ENCODE data around the gene NEIL3. TPM values are rescaled to one million over a fixed set of nuclear protein-coding genes. Genes with fewer than 3 reads are reported as not detected.

NEIL3 gene
- total and polyA plus RNA-seq, 2 of the 8 experiments (the other 6 are each of a cell fraction or from before 2014, with no cell fraction given), result 5.5 to 11.0 TPM

DNA sequence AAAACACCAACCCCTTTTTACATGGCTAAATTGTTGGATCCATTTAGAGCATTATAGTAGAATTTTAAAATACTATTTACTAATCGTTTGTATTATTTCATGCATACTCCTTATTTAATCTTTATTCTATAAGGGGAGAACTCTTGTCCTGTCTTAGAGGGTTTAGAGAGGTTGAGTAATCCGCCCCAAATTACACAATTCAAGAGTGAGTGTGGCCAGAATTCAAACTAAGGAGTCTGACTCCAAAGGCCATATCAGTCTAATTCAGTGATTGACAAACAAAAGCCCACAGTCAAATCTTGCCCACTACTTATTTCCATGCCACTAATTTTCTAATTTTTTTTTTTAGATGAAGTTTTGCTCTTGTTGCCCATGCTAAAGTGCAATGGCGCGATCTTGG lies 33.7 kb upstream of the NEIL3 start:
- Histone ChIP-seq H3K18ac (ENCODE audit: extremely low read depth, low read length) (no peak overlapping the region), H3K14ac (ENCODE audit: insufficient read length) (no peak overlapping the region), H4K91ac (replicated peaks; ENCODE audit: insufficient read length, low read length) (no peak overlapping the region), H3K4me3 (ENCODE audit: extremely low read depth in 1 of 4, insufficient read depth in 2 of 4, low read depth in 3 of 4, low read length in 4 of 4) (no peak overlapping the region), H3K23me2 (ENCODE audit: low read depth, low read length) (no peaks in the 10 kb centered on the region), H2BK15ac (ENCODE audit: low read length) (no peak overlapping the region), H4K8ac (ENCODE audit: extremely low read depth, insufficient read depth, low read length) (no peak overlapping the region), H2AFZ (ENCODE audit: low read length) (no peak overlapping the region), H3K27me3 (replicated peaks in 1 of 4; ENCODE audit: control insufficient read depth in 3 of 4, extremely low read depth in 1 of 4, insufficient read depth in 3 of 4, low read length in 3 of 4) (no peaks in the 10 kb centered on the region), H3K56ac (replicated peaks; ENCODE audit: insufficient read length, low read depth, low read length) (no peak overlapping the region), H2AK5ac (ENCODE audit: low read depth, low read length) (no peak overlapping the region), H3K4ac (replicated peaks; ENCODE audit: insufficient read length, low read depth, low read length) (no peak overlapping the region), H2BK20ac (ENCODE audit: low read length) (no peak overlapping the region), H2BK12ac (ENCODE audit: low read depth, low read length) (no peak overlapping the region), H4K5ac (ENCODE audit: insufficient read length, low read depth, low read length) (no peak overlapping the region), H3K4me1 (replicated peaks in 1 of 4; ENCODE audit: control insufficient read depth in 3 of 4, insufficient read depth in 4 of 4, low read length in 3 of 4) (no peaks in the 10 kb centered on the region), H3K23ac (ENCODE audit: insufficient read length) (no peak overlapping the region), H3K27ac (ENCODE audit: low read depth, low read length) (no peak overlapping the region), H3K9ac (replicated peaks in 1 of 4; ENCODE audit: extremely low read depth in 1 of 4, low read depth in 3 of 4, low read length in 3 of 4) (no peak overlapping the region), H3K4me2 (ENCODE audit: insufficient read depth in 1 of 2, low read depth in 2 of 2, low read length in 2 of 2) (no peak overlapping the region), H3K79me2 (ENCODE audit: control insufficient read depth in 1 of 2, insufficient read depth in 2 of 2, low read length in 2 of 2) (no peaks in the 10 kb centered on the region), H3K79me1 (ENCODE audit: low read depth, low read length) (no peaks in the 10 kb centered on the region), H4K20me1 (replicated peaks in 1 of 2; ENCODE audit: control insufficient read depth in 1 of 2, insufficient read depth in 2 of 2, low read length in 2 of 2) (no peaks in the 10 kb centered on the region), H2BK120ac (replicated peaks; ENCODE audit: low read depth, low read length) (no peak overlapping the region), H3K9me3 (ENCODE audit: insufficient read depth in 2 of 2, low read depth in 1 of 2, low read length in 1 of 2) (no peaks in the 10 kb centered on the region), H3K36me3 (ENCODE audit: control insufficient read depth in 2 of 4, insufficient read depth in 4 of 4, low read length in 3 of 4) (no peaks in the 10 kb centered on the region), H2BK5ac (ENCODE audit: low read depth, low read length) (no peak overlapping the region)
- 76% methylated on average over 4 of the region's 4 CpGs; no CpG with 5 or more reads in 1 of the 2 experiments for WGBS, 2 experiments (ENCODE audit: extremely low coverage in 1 of 2, insufficient coverage in 1 of 2, insufficient read length in 1 of 2, insufficient replicate concordance in 2 of 2, low coverage in 1 of 2, low lambda C conversion rate in 2 of 2, missing lambda C conversion rate in 1 of 2)
- CTCF ChIA-PET (ENCODE audit: partially characterized antibody), result interaction anchor here (1.5 to 4.0 kb wide), 2 partner anchors 17 to 26 kb away, joined by 3 to 15 read pairs; no protein-coding TSS in a partner anchor
- POLR2A ChIA-PET (ENCODE audit: partially characterized antibody), result no interaction called here
- DNase-seq (ENCODE audit: low read depth in 1 of 2, low spot score in 2 of 2) (no peak), FAIRE-seq (no peak)
- TF ChIP-seq NANOG (IDR thresholded peaks at IDR 0.05; ENCODE audit: insufficient read depth, low read depth, low read length, poor library complexity, severe bottlenecking), result no peak

Measured in H1 (cell line).